GM18907 (cell line): ENCODE results near the gene CARS2.

Experiments used
- ATAC-seq: cut with Tn5 transposase; IDR thresholded peaks from one replicate; pipeline ENCODE4 v1.9.1; 2021; ENCODE audit warnings: mild to moderate bottlenecking, moderate library complexity; ENCODE audit not compliant: unreplicated experiment

Gene CARS2

DNA sequence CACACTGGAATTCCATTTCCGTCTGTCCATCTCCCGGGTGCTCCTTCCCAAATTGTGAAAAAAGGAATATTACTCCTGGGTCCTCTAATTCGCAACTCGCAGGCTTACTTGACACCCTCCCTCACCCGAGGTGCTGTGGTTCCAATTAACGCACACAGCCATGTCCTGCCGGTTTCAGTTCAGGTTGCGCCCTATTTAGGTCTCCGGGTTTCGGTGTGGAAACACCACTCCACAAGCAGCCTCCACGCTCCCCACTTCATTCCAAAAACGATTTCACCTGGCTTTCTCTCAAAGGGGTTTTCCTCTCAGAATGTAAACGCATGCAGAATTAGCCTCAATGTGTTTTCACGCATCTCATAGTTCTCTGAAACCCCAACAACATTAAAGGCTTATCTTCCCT lies 52.6 kb downstream of the CARS2 start:
- no peak for ATAC-seq

- no peak for ATAC-seq
These were observed 53.2 kb downstream of the CARS2 start for GRCh38 chr13:110652764-110653163.

GRCh38 chr13:110652231-110652730 lies 53.6 kb downstream of the CARS2 start:
- no peak for ATAC-seq

DNA sequence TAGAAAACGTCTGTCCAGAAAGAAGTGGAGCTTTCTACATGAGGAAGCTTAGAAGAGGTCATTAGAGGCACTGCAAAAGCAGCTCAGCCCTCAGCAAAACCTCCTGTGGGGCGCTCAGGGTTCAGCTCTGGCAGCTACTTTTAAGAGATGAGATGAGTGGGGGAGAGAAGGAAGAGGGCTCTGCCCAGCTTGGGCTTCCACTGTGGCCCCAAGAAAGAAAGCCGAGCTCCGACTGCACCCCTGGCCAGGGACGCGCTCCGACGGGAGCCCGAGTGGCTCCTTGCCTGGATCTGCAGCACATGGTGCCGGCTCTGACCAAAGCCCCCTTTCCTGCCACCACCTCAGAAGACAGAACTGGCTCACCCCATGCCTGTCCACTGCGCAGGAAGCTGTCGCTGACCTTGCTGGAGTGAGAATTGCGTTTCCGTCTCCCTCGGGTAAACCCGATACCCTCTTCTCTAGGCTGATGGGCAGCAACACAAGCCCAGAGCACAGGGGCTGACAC lies 54.1 kb downstream of the CARS2 start:
- ATAC-seq: no peak

DNA sequence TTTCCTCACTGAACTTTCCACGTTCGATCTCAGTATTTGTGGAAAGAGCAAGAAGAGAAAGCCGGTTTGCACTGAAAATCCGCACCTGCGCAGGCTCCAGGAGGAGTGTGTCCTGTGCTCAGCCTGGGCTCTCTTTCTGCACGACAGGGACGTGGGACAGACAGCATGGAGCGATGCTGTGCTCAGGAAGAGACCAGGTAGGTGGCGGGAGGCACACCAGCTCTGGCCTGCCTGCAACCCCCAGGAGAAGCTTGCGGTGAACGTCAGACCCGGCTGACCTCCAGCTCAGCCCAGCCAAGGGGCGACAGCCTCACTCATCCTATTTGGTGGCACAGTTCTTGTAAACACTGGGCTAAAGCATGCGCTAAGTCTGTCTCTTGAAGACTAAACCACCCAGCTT lies 54.6 kb downstream of the CARS2 start:
- ATAC-seq: no peak

- no peak for ATAC-seq
These were observed 55.5 kb downstream of the CARS2 start for GRCh38 chr13:110650436-110650835.

GRCh38 chr13:110649551-110649950 lies 56.4 kb downstream of the CARS2 start:
- ATAC-seq: no peak

DNA sequence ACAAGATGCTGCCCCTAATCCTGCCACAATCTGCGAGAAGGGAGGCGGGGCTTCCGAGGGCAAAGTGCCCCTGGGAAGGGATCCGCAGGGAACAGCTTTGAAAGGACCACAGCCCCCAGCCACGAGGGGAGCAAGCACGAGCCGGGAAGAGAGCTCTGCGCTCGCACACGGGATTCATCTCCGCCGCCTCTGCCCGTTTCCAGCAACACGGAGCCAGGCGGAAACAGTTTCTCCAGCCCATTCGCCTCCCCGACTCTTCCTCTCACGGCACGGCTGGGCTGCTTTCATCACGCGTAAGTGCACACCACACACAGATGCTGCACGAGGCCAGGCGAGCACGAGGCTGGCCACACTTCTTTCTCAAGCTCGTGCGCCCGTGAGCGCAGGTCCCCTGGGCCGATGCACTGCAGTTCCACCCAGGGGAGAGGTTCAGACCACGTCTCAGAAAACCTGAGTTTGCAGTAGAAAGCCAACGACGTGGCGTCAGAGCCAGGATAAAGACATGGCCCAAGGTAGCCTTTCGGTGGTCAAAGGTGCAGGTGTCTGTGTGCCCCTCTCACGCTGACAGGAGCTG lies 57.0 kb downstream of the CARS2 start:
- no peak for ATAC-seq

- no peak for ATAC-seq
These were observed 57.6 kb downstream of the CARS2 start for GRCh38 chr13:110648146-110648819.

- ATAC-seq: no peak
These were observed 58.6 kb downstream of the CARS2 start for GRCh38 chr13:110647365-110647737.

DNA sequence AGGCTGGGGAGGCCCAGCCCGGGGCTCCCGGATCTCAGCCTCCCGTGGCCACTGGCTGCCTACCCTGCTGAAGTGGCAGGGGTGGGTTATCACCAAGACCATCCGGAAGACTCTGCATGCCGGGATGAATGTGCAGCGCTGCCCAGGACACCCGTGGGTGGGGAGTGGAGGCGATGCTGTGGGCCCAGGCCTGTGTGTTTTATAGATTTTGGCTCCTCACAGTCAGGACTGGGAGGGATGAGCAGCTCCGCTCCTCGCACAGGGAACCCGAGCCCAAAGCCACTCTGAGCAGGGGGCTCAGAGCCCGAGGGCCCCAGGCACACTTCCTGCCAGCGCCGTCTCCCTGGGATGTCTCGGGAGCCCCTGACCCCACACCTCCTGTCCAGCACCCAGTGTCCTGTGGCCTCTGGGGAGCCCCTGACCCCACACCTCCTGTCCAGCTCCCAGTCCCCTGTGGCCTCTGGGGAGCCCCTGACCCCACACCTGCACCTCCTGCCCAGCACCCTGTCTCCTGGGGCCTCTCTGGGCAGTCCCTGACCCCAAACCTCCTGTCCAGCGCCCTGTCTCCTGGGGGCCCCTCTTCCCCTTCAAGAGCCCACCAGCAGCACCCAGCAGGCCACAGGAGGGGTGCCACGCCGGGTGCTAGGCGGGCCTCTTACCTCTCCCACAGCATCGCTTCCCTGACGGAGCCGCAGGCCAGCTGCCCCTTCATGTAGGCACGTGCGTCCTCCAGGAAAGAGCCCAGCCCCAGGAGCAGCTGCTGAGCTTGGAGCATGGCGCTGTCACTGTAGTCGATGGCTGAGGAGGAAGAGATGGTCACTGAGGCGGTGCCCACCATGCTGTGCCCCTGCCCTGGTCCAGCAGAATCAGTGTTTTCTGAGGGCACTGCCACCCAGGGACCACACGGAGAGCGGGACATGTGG lies 59.2 kb downstream of the CARS2 start:
- no peak for ATAC-seq

DNA sequence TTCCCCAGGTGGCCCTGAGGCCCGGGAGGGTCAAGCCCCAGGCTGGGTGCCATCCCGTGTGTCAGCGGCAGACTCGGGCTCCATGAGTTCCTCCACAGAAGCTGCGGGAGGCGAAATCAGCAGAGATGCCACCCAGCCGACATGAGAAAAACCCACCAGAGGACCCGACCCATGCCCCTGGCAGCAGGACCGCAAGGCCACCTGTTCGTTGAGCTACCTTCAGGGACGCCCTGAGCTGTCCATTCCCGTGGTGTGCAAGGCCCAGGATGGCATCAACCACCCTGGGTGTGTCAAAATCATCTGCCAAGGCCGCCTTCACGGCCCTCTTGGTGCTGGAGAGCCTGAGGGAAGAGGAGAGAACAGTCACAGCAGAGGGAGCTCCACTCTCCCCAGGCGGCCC lies 60.2 kb downstream of the CARS2 start:
- ATAC-seq: no peak

DNA sequence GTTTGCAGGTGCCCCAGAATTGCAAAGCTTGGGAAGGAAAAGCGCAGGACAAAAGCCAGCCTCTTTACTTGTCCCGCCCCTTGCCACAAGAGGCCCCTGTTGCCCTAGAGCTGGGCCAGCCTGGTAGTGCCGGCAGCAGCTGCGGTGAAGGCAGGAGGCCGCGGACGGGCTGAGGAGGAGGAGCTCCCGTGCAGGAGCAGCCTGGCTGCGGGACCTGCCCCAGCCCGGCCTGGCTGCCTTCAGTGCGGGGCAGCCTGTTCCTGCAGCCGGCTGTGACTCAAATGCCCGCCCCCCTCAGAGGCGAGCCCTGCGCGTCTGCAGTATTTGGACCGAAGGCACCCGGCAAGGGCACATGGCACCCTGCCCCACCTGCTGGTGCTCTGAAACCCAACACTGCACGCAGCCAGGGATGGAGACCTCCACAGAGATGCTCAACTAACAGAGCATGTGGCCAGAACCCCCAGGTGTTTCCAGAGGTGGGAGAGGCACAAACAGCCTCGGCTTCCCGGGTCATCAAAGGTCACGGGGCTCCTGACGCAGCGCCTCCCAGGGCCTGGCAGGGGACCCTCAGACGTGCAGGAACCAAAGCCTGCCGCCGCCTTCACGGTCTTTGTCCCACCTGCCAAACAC lies 60.9 kb downstream of the CARS2 start:
- peak; percentile 87 for ATAC-seq

GRCh38 chr13:110643768-110644421 lies 62.0 kb downstream of the CARS2 start:
- no peak for ATAC-seq

DNA sequence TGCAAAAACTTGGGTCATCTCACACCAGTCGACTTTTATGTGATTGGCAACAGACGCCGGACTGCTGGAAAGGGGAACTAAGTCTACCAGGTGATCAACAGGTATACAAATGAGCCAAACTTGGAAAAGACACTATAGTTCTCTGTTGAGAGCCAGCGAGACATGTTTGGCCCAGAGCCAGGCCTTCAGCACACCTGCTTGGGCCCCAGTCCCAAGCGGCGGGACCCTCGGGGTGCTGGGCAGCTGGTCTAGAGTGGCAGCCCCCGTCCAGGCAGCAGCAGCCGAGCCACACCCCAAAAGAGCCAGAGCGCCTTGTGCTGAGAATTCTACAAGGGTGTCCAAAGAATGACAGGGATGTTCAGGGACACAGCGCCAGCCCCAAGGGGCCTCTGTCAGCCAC lies 62.6 kb downstream of the CARS2 start:
- ATAC-seq: no peak

DNA sequence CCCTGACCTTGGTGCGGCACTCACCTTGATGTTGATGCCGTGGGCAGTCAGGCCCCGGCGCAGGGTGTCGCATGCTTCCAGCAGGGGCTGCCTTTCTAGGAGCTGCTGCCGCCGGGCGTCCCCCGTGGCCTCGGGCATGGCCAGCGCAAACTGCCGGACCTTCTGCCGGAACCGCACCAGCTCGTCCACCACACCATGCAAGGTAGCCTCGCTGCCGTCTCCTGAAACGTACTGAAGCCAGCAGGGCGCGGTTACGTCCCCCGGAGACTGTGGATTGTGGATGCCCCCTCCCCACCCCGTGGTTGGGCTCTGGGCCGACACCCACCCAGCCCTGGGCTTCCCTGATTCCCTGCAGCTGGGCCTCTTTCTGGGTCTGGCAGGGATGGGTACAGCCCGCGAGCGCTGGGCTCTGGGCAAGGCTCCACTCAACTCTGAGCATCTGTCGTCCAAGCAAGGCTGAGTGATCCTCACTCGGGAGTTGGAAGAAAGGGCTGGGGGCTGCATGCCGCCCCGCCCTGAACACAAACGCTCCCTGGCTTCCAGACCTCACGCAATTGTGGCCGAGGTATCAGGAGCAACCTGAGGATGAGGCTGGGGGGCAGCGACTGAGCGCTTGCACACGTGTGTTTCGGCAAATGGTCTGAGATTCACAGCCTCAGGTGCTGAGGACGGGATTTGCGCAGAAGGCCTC lies 63.5 kb downstream of the CARS2 start:
- no peak for ATAC-seq

GRCh38 chr13:110641055-110642015 lies 64.6 kb downstream of the CARS2 start:
- ATAC-seq: no peak

DNA sequence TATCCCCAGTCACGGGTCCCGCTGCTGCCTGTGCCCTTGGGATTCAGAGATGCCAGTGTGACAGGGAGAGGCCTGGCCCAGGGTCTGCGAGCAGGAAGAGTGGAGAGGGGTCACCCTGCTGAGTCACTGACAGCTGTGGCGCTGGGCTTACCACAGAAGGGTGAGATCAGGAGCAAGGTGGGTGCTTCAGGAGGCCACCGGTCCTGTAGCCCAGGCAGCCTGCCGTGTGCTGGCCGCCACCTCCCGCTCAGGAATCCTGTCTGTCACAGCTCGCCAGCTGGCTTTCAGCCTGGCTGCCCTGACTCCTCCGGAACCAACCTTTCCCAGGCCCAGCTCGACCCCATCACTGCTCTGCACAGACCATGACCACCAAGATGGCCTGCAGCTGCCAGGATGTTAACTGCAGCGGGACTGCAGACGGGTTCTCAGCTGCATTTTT lies 65.3 kb downstream of the CARS2 start:
- ATAC-seq: no peak

DNA sequence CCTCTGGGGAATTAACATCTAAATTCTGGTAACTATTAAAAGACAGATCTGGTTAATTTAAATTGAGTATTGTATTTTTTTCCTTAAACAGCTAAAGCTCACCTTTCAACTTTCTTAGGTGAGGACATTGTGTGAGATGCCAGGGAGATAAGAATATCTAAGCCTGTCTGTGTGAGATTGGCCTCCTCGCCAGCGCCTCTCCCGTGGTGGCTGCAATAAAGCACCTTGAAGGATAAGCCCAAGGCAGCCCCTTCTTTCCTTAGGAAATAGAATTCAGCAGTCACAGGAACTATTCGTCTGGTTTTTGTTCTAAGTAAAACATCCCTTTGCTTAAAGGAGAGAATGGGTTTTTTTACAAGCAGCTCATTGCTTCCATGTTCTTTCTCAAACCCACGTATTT lies 66.0 kb downstream of the CARS2 start:
- no peak for ATAC-seq
